Measurements from ENCODE around the gene GFI1.

DNA sequence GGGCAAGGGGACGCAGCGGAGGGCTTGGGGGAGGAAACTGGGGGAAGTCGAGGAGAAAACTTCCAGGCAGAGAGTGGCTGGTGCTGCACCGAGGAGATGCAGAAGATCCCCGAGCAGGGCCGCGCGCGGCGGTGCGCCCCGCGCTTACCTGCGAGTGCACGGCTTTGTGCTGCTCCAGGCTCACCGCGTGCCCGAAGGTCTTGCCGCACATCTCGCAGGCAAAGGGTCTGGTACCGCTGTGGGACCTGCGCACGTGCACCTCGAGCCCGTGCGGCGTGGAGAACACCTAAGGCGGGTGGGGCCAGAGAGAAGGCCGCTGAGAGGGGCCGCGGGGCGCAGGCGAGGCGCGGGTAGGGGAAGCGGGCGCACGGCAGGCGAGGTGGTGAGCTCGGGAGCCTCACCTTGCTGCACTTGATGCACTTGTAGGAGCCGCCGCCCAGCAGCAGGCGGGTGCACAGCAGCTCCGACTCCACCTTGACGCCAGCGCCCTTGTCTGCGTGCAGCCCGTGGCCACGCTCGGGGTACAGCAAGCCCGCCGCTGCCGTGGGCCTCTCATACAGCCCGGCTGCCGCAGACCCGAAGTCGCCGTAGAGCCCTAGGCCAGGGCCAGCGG is 6.4 kb downstream of the GFI1 start:
- no peak for TF ChIP-seq POLR2A (IDR thresholded peaks at IDR 0.05)
- no peak for TF ChIP-seq CTCF (IDR thresholded peaks at IDR 0.05 in 8 of 11, conservative IDR thresholded peaks at IDR 0.05 in 3 of 11)
